ENCODE results near the gene HNMT.
"Not testable (repeated sequence)": the region's sequence is repeated elsewhere in the genome, so short reads cannot be mapped to it uniquely, and the experiment has no call there.

The HNMT gene

GRCh38 chr2:138012968-138013367 is 48.7 kb downstream of the HNMT start:
- no peak for DNase-seq

- no peak for DNase-seq
Observed at GRCh38 chr2:138013639-138014038, 49.4 kb downstream of the HNMT start.

GRCh38 chr2:138015494-138015893 is 51.2 kb downstream of the HNMT start:
- DNase-seq, result no peak

- no peak for DNase-seq
Observed at GRCh38 chr2:138016351-138017087, 52.2 kb downstream of the HNMT start.

GRCh38 chr2:138017824-138018223 is 53.6 kb downstream of the HNMT start:
- DNase-seq, result no peak

- no peak for DNase-seq
Observed at GRCh38 chr2:138018866-138019688, 54.8 kb downstream of the HNMT start.

- no peak for DNase-seq
Observed at GRCh38 chr2:138020432-138020831, 56.2 kb downstream of the HNMT start.

- DNase-seq, result no peak
Observed at GRCh38 chr2:138021154-138021553, 56.9 kb downstream of the HNMT start.

- no peak for DNase-seq
Observed at GRCh38 chr2:138023298-138023697, 59.0 kb downstream of the HNMT start.

GRCh38 chr2:138023976-138024375 is 59.7 kb downstream of the HNMT start:
- DNase-seq, result no peak

- no peak for DNase-seq
Observed at GRCh38 chr2:138026111-138027020, 62.1 kb downstream of the HNMT start.

GRCh38 chr2:138028538-138028937 is 64.3 kb downstream of the HNMT start:
- peak; percentile 85 to 90 (median 89) for DNase-seq

- no peak for DNase-seq
Observed at GRCh38 chr2:138029276-138029675, 65.0 kb downstream of the HNMT start.

GRCh38 chr2:138030459-138030858 is 66.2 kb downstream of the HNMT start:
- no peak for DNase-seq

- DNase-seq, result no peak
Observed at GRCh38 chr2:138032334-138032733, 68.1 kb downstream of the HNMT start.

- DNase-seq, result no peak
Observed at GRCh38 chr2:138034536-138034935, 70.3 kb downstream of the HNMT start.

GRCh38 chr2:138035608-138036217 is 71.4 kb downstream of the HNMT start:
- peak; percentile 3 to 44 (median 25) for DNase-seq

- DNase-seq, result no peak
Observed at GRCh38 chr2:138036522-138036921, 72.2 kb downstream of the HNMT start.

GRCh38 chr2:138037090-138037489 is 72.8 kb downstream of the HNMT start:
- DNase-seq, result no peak

GRCh38 chr2:138040616-138041015 is 76.3 kb downstream of the HNMT start:
- no peak for DNase-seq

GRCh38 chr2:138042311-138042710 is 78.0 kb downstream of the HNMT start:
- no peak for DNase-seq

- not testable (repeated sequence) for DNase-seq
Observed at GRCh38 chr2:138043588-138043987, 79.3 kb downstream of the HNMT start.

- DNase-seq, result no peak
Observed at GRCh38 chr2:138058427-138058826, 94.2 kb downstream of the HNMT start.
